Measurements from ENCODE around the gene MYO9B.
"Not testable (repeated sequence)": the region's sequence is repeated elsewhere in the genome, so short reads cannot be mapped to it uniquely, and the experiment has no call there.

MYO9B gene

DNA sequence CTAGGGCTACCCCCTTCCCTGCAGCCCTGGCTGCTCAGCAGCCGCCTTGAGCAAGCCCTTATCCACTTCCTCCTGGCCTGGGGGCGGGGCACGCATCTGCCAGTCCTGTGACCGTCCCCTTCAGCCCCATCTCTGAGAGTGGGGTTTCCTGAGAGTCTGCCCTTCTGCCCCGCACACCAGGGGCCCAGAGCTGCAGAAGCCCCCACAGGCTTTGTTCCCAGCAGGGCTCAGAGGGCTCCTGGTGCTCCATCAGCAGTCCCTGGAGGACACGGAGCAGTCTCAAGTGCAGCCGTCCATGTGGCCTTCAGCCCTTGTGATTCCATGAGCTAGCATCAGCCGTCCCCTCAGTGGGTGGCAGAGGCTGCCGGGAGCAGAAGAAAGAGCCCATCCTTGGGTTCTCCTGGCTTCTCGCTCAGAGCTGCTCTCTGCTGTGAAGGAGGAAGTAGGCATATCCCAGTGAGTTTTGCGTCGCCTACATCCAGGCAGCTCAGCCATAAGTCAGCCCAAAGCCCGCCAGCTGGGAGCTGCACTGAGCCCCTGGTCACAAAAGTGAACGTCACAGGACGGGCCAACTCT lies 16.3 kb downstream of the MYO9B start:
- DNase-seq (ENCODE audit: low spot score) = no peak

- DNase-seq (ENCODE audit: low spot score) = no peak
Observed at GRCh38 chr19:17092696-17093095, 17.1 kb downstream of the MYO9B start.

GRCh38 chr19:17094694-17095093 lies 19.1 kb downstream of the MYO9B start:
- not testable (repeated sequence) for DNase-seq (ENCODE audit: low spot score)

GRCh38 chr19:17095141-17095919 lies 19.8 kb downstream of the MYO9B start:
- DNase-seq (ENCODE audit: low spot score) = no peak

GRCh38 chr19:17097593-17098126 lies 22.1 kb downstream of the MYO9B start:
- no peak for DNase-seq (ENCODE audit: low spot score)

GRCh38 chr19:17098326-17098725 lies 22.7 kb downstream of the MYO9B start:
- no peak for DNase-seq (ENCODE audit: low spot score)

DNA sequence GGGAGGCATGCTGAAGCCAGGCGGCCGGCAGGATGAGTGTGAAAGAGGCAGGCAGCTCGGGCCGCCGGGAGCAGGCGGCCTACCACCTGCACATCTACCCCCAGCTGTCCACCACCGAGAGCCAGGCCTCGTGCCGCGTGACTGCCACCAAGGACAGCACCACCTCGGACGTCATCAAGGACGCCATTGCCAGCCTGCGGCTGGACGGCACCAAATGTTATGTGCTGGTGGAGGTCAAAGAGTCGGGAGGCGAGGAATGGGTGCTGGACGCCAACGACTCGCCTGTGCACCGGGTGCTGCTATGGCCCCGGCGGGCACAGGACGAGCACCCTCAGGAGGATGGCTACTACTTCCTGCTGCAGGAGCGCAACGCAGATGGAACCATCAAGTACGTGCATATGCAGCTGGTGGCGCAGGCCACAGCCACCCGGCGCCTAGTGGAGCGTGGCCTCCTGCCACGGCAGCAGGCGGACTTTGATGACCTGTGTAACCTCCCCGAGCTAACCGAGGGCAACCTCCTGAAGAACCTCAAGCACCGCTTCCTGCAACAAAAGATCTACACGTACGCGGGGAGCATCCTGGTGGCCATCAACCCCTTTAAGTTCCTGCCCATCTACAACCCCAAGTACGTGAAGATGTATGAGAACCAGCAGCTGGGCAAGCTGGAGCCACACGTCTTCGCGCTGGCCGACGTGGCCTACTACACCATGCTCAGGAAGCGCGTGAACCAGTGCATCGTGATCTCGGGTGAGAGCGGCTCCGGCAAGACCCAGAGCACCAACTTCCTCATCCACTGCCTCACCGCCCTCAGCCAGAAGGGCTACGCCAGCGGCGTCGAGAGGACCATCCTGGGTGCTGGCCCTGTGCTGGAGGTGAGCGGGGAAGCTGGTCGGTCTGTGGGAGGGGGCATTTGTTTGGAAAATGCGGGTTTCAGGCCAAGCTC lies 26.4 kb downstream of the MYO9B start:
- no peak for DNase-seq (ENCODE audit: low spot score)

DNA sequence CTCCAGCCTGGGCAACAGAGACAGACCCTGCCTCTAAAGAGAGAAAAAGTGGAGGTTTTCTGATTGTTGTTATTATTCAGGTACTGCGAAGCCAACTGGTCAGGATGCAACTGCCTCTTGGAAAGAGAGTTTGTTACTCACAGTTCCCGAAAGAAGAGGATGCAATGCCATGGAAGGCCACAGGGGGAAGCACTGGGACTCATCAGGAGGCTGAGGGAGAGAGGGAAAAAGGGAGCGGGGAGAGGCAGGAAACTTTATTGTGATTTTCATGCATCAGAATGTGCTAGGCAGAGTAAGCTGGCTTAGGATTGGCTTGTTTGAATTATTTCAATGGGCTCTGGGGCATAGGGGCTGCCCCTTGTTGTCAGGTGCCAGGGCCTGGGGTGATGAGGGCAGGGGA lies 27.6 kb downstream of the MYO9B start:
- no peak for DNase-seq (ENCODE audit: low spot score)

DNA sequence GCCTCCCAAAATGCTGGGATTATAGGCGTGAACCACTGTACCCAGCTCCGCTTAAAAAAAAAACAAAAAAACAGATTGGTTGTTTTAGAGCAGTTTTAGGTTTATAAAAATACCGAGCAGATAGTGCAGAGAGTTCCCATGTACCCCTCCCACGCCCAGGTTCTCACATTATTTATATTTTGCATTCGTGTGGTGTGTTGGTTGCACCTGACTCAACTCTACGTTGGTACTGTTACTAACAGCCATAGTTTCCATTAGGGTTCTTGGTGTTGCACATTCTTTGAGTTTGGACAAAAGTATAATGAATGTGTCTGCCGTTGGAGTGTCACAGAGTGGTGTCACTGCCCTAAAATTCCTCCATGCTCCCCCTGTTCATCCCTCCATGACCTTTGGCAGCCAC lies 29.1 kb downstream of the MYO9B start:
- no peak for DNase-seq (ENCODE audit: low spot score)

DNA sequence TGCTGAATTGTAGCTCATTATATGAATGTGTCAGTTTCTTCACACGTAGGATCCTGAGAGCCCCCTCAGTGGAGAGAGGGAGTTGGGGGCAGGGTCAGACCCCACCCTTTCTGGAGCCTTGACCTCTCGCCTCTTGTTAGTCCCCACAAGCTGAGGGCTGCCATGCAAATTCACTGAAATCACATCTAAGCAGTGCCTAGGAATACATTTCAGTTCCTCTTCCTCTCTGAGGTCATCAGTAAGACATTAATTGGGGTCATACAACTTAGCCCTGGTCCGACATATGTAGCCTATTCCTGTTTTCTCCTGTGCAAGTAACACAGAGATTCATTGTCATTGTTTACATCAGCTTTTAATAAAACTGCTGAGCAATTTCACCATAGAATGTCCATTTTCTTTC lies 30.0 kb downstream of the MYO9B start:
- no peak for DNase-seq (ENCODE audit: low spot score)

DNA sequence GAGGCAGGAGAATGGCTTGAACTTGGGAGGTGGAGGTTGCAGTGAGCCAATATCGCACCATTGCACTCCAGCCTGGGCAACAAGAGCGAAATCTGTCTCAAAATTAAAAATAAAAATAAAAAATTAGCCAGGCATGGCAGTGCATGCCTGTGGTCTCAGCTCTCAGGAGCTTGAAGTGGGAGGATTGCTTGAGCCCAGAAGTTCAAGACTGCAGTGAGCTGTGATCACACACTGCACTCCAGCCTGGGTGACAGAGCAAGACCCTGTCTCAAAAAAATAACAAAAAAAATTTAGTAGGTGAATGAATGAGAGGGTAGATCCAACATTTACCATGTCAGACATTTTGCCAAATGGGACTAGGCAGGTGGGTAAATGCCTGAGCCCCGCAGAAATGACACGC lies 31.4 kb downstream of the MYO9B start:
- DNase-seq (ENCODE audit: low spot score) = not testable (repeated sequence)

- peak; percentile 53 for DNase-seq (ENCODE audit: low spot score)
Observed at GRCh38 chr19:17107546-17108452, 32.2 kb downstream of the MYO9B start.

GRCh38 chr19:17108453-17108784 lies 32.8 kb downstream of the MYO9B start:
- DNase-seq (ENCODE audit: low spot score) = no peak

DNA sequence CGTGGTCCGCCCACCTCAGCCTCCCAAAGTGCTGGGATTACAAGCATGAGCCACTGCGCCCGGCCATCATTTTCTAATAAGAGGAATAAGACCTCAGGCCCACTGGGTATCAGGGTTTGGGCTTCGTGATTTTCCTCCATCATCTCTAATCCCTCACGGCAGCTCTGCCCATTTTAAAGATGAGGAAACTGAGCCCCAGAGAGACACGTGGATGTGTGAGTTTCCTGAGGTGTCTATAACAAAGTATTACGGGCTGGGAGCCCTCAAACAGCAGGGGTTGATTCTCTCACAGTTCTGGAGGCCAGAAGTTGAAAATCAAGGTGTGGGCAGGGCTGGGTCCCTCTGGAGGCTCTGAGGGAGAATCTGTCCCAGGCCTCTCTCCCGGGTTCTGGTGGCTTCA lies 33.7 kb downstream of the MYO9B start:
- no peak for DNase-seq (ENCODE audit: low spot score)

DNA sequence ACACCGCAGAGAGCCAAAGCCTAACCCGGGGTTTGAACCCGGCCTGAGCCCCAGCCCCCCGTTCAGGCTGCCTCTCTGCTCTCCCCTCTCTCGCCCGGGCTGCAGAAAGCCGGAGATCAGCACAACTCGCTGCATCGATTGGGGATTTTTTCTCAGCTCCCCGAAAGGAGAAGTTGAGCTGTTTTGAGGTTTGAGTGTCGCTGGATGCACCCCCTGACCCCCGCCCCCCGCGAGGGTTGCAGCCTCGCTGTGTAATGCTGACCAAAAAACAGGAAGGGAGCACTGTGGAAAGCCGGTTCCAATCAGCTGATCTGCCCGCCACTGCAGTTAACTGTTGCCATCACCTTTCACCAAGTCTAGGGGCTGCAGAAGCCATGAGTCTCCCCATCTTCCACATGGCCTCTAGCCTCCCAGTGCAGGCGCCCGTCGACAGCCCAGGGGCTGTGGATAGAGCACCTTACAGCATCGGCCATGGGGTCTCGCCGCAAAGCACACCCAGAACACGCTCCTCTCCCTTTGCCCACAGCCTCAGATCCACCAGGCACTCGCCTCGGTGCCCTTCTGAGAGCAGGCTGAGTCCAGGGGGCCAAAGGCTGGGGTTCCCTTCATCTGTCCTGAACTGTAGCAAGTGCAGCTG lies 34.5 kb downstream of the MYO9B start:
- peak; percentile 63 for DNase-seq (ENCODE audit: low spot score)

DNA sequence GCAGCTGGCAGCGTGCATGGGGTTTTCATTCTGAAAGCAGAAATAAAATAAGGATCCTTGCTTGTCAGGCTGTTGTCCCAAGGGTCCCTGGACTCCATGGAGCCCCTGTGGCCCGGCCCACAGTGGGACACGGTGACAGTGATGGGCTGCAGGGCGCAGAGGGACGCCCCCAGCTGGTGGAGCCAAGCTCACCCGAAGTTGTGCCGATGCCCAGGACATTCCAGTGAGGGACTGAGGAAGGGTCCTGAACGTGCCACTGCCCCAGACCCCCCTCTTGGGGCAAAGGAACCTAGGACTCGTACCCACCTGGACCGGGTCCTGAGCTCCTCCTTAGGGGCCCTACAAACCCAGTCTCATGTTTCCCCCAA lies 35.0 kb downstream of the MYO9B start:
- DNase-seq (ENCODE audit: low spot score) = no peak

DNA sequence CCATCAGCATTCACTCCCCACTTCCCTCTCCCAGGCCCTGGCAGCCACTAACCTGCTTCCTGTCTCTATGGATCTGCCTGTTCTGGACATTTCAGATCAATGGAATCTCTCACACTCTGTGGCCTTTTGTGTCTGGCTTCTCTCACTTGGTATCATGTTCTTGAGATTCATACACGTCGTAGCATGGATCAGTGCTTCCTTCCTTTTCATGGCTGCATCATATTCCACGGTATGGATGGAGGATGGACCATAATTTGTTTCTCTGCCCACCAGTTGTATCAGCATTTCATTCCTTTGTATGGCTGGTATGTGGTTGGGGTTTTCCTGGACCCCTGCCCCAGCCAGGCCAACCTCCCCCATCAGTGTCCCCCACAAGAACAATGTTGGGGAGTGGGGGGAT lies 36.2 kb downstream of the MYO9B start:
- DNase-seq (ENCODE audit: low spot score) = no peak

- DNase-seq (ENCODE audit: low spot score) = no peak
Observed at GRCh38 chr19:17112271-17112670, 36.7 kb downstream of the MYO9B start.

- DNase-seq (ENCODE audit: low spot score) = peak; percentile 62
Observed at GRCh38 chr19:17112700-17113099, 37.1 kb downstream of the MYO9B start.

DNA sequence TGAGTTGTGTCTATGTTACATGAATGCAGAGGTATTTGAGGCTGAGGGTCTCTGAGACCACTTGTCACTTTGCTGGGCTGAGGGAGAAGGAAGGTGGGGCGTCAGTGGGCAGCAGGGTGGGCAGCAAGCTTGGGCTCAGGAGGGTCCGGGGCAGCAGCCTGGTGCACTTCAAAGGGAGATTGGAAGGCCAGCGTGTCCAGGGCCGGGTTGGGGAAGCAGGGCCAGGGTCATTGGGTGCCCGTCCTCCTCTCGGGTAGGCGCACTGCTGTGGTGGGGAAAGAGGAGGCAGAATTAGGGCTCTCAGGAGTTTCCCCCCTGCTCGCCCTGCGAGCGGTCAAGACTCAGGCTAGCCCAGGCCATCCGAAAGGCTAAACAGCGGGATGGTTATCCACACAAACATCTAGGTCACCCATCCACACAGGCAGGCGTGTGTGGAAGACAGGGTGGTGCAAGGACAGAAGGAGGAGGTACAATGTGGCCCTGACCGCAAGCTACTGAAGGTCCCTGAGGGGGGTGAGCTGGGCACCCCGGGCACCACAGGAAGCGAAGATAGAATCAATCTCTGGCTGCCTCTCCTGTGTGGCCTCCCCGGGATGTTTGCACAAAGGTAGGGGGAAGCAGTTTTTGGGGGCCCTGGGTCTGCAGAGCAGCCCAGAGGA lies 37.7 kb downstream of the MYO9B start:
- DNase-seq (ENCODE audit: low spot score) = no peak

GRCh38 chr19:17114414-17114831 lies 38.8 kb downstream of the MYO9B start:
- DNase-seq (ENCODE audit: low spot score) = no peak
